Limb (tissue), 2 donors: Measurements from ENCODE around the gene EGR2.
A peak's percentile ranks its signal among the peaks of the same experiment; 100 is the strongest.

ENCODE experiments used
- DNase-seq, 2 donors: peaks; one replicate each; pipeline ENCODE4 v3.0.0-alpha.2; 2016; ENCODE audit errors: extremely low spot score in 2 of 2

EGR2 gene

GRCh38 chr10:62816331-62817120 is at the start of gene EGR2:
Gene EGR2 (minus strand): TSS chr10:62816366. CDS start chr10:62816029, 337 bp downstream.
- DNase-seq = peak; percentile 93 to 95

GRCh38 chr10:62862447-62862846 is 46.3 kb upstream of the EGR2 start:
- no peak for DNase-seq

- no peak for DNase-seq
Observed at GRCh38 chr10:62861507-62861906, 45.3 kb upstream of the EGR2 start.

- no peak for DNase-seq
Observed at GRCh38 chr10:62860946-62861345, 44.8 kb upstream of the EGR2 start.

- peak in 1 of 2 donors; percentile 34 for DNase-seq
Observed at GRCh38 chr10:62858364-62858763, 42.2 kb upstream of the EGR2 start.

GRCh38 chr10:62856021-62856420 is 39.9 kb upstream of the EGR2 start:
- DNase-seq = no peak

- no peak for DNase-seq
Observed at GRCh38 chr10:62853710-62854109, 37.5 kb upstream of the EGR2 start.

GRCh38 chr10:62852961-62853702 is 37.0 kb upstream of the EGR2 start:
- no peak for DNase-seq

GRCh38 chr10:62851442-62851841 is 35.3 kb upstream of the EGR2 start:
- DNase-seq = no peak

GRCh38 chr10:62850646-62851045 is 34.5 kb upstream of the EGR2 start:
- DNase-seq = no peak

- no peak for DNase-seq
Observed at GRCh38 chr10:62847433-62847832, 31.3 kb upstream of the EGR2 start.

GRCh38 chr10:62844280-62845011 is 28.3 kb upstream of the EGR2 start:
- DNase-seq = no peak

- DNase-seq = no peak
Observed at GRCh38 chr10:62843600-62843999, 27.4 kb upstream of the EGR2 start.

- no peak for DNase-seq
Observed at GRCh38 chr10:62842983-62843382, 26.8 kb upstream of the EGR2 start.

GRCh38 chr10:62839590-62839989 is 23.4 kb upstream of the EGR2 start:
- DNase-seq = no peak

- no peak for DNase-seq
Observed at GRCh38 chr10:62831346-62831745, 15.2 kb upstream of the EGR2 start.

- no peak for DNase-seq
Observed at GRCh38 chr10:62830679-62831078, 14.5 kb upstream of the EGR2 start.

GRCh38 chr10:62829622-62830021 is 13.5 kb upstream of the EGR2 start:
- DNase-seq = no peak

GRCh38 chr10:62826273-62826672 is 10.1 kb upstream of the EGR2 start:
- DNase-seq = no peak

- no peak for DNase-seq
Observed at GRCh38 chr10:62820586-62820985, 4.4 kb upstream of the EGR2 start.

- DNase-seq = peak in 1 of 2 donors; percentile 37
Observed at GRCh38 chr10:62819141-62819920, 3.2 kb upstream of the EGR2 start.
